Breast epithelium (tissue), 3 donors: Measurements from ENCODE around the gene RNASET2.

Experiments used
- POLR2AphosphoS5 ChIP-seq, 3 donors: sonication (generic); formaldehyde crosslinking; IDR thresholded peaks; one replicate each; pipeline ENCODE4 v1.6.1; 2017; ENCODE audit warnings: antibody characterized with exemption in 3 of 3
- TF ChIP-seq, protein P1 (sequence below), 3 donors: fragments of 450-650 bp; IDR thresholded peaks; one replicate each; pipeline ENCODE4 v1.5.1; 2016 to 2017; ENCODE audit warnings: antibody characterized with exemption in 3 of 3, mild to moderate bottlenecking in 3 of 3, moderate library complexity in 3 of 3

DNA sequence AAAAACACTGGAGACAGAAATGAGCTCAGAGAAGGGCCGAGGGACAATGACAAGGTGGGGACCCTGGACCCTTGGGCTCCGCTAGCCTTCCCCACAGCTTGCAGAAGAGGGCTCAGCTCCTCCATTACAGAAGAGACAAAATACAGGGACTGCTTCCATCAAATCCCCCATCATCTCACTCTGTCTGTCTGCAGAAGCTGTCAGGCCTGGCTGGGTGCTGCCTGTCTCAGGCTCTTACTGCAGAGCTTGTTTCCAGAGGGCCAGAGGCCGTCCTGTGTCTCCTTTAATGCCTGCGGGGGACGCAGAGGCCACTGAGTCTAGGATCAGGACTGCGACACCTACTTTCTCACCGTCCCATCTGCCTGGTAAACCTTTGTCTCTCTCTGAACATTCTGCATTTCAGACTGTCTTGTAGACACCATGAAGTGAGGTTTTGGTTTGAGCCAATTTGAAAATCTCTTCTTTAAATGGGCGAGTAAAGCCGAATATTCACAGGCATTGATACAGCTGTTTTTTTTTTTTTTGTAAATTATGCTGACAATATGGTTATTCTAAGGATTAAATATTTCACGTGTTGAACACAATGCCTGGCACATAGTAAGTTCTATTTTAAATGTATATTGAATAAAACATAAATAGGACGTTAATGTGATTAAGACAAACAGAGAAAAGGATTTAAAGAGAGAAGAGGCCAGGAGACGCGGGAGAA lies 28.3 kb downstream of the RNASET2 start:
- no peak for TF ChIP-seq POLR2AphosphoS5 (IDR thresholded peaks at IDR 0.05)
- TF ChIP-seq, protein P1, sequence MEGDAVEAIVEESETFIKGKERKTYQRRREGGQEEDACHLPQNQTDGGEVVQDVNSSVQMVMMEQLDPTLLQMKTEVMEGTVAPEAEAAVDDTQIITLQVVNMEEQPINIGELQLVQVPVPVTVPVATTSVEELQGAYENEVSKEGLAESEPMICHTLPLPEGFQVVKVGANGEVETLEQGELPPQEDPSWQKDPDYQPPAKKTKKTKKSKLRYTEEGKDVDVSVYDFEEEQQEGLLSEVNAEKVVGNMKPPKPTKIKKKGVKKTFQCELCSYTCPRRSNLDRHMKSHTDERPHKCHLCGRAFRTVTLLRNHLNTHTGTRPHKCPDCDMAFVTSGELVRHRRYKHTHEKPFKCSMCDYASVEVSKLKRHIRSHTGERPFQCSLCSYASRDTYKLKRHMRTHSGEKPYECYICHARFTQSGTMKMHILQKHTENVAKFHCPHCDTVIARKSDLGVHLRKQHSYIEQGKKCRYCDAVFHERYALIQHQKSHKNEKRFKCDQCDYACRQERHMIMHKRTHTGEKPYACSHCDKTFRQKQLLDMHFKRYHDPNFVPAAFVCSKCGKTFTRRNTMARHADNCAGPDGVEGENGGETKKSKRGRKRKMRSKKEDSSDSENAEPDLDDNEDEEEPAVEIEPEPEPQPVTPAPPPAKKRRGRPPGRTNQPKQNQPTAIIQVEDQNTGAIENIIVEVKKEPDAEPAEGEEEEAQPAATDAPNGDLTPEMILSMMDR (IDR thresholded peaks at IDR 0.05), result no peak
